Measurements from ENCODE around the gene AURKA.

DNA sequence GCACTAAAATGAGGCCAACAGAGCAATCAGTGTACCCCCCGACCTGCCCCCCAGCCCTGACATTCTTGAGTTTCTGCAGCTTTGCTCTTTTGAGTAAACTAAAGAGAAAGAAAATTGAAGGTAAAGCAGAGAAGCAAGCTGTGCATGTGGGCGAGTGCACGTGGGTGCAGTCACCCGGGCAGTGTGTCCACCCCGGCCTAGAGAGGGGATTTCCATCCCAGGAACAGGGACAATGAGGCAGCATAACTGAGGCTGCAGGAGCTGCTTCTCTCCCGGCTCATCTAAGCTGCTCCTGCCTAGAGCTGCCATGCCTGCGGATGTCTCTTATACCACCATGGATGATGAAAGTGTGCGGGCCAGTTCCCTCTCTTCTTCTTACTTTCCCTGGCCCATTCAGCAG, 36.9 kb upstream of the AURKA start:
- TF ChIP-seq, protein P1, sequence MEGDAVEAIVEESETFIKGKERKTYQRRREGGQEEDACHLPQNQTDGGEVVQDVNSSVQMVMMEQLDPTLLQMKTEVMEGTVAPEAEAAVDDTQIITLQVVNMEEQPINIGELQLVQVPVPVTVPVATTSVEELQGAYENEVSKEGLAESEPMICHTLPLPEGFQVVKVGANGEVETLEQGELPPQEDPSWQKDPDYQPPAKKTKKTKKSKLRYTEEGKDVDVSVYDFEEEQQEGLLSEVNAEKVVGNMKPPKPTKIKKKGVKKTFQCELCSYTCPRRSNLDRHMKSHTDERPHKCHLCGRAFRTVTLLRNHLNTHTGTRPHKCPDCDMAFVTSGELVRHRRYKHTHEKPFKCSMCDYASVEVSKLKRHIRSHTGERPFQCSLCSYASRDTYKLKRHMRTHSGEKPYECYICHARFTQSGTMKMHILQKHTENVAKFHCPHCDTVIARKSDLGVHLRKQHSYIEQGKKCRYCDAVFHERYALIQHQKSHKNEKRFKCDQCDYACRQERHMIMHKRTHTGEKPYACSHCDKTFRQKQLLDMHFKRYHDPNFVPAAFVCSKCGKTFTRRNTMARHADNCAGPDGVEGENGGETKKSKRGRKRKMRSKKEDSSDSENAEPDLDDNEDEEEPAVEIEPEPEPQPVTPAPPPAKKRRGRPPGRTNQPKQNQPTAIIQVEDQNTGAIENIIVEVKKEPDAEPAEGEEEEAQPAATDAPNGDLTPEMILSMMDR (IDR thresholded peaks at IDR 0.05), result no peak
- TF ChIP-seq POLR2A (IDR thresholded peaks at IDR 0.05), result no peak

Data from adrenal gland (tissue), 5 donors.